ENCODE data around the gene ZBTB46. TPM values are rescaled to one million over a fixed set of nuclear protein-coding genes. Genes with fewer than 3 reads are reported as not detected.

ZBTB46 gene
- total RNA-seq, 1 experiment from 2014 or later: 3.6 TPM

- CTCF ChIA-PET: no interaction called here
- Histone ChIP-seq H3K36me3 (ENCODE audit: low read depth) (no peaks in the 10 kb centered on the region), H3K27me3 (ENCODE audit: insufficient read depth, low read depth) (no peaks in the 10 kb centered on the region), H3K4me2 (no peak overlapping the region), H2AFZ (no peak overlapping the region), H3K9me2 (ENCODE audit: insufficient read depth) (no peaks in the 10 kb centered on the region), H4K20me1 (ENCODE audit: insufficient read depth) (no peaks in the 10 kb centered on the region; the same call in 1 of the 2 replicates), H3K4me3 (no peak overlapping the region), H3K9me3 (ENCODE audit: insufficient read depth, low read depth) (no peaks in the 10 kb centered on the region), H3F3A (ENCODE audit: insufficient read depth, low read depth) (peaks cover 5% of the 10 kb centered on the region; the same call in 1 of the 2 replicates), H3K27ac (no peak overlapping the region), H3K4me1 (replicated peaks; ENCODE audit: insufficient read depth) (no peaks in the 10 kb centered on the region), H3K79me2 (ENCODE audit: low read depth) (no peaks in the 10 kb centered on the region)
- DNase-seq: no peak
- no peak for TF ChIP-seq CTCF (conservative IDR thresholded peaks at IDR 0.05)
- no peak for TF ChIP-seq EZH2 (IDR thresholded peaks at IDR 0.05; ENCODE audit: low read depth)
- intact Hi-C loops (cut with micrococcal nuclease; ENCODE audit: unreplicated experiment): no loop called here
- no TSS peak for BruUV-seq (replicated peaks)
- POLR2A ChIA-PET (ENCODE audit: unreplicated experiment): interaction anchor here (0.6 kb wide), 1 partner anchor 50 kb away, joined by 5 read pairs; no protein-coding TSS in a partner anchor
Observed at GRCh38 chr20:63823691-63824311, 7.3 kb downstream of the ZBTB46 start.

DNA sequence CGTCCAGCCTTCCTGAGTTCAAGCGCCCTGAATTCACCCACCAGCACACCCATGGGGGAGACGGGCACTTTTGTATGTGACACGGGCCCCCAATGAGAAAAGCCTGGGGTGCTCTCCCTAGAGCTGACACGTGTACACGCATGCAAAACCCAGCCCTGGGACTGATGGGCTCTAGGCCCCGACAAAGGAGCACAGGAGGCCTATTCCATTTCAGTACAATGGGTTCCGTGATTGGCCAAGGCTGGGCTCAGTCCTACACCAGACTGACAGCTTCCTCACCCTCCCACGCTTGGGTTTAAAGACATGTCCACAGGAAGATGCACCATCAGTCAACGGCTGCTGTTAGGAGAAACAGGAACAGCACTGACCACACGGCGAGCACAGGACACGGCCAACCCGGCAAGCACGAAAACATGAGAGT lies 8.8 kb downstream of the ZBTB46 start:
- no TSS peak for BruUV-seq (replicated peaks)
- no peaks in the 10 kb centered on the region for H3K4me1 ChIP-seq (replicated peaks; ENCODE audit: insufficient read depth)
- H3K9me2 ChIP-seq (ENCODE audit: insufficient read depth): no peaks in the 10 kb centered on the region
- no peaks in the 10 kb centered on the region for H3K79me2 ChIP-seq (ENCODE audit: low read depth)
- no peaks in the 10 kb centered on the region; the same call in 1 of the 2 replicates for H3F3A ChIP-seq (ENCODE audit: insufficient read depth, low read depth)
- no peaks in the 10 kb centered on the region for H3K36me3 ChIP-seq (ENCODE audit: low read depth)
- H3K27ac ChIP-seq: no peak overlapping the region
- peaks cover 6% of the 10 kb centered on the region for H4K20me1 ChIP-seq (ENCODE audit: insufficient read depth)
- ChIA-PET POLR2A (ENCODE audit: unreplicated experiment) (no interaction called here), CTCF (no interaction called here)
- DNase-seq: peak in 1 of 2 experiments; percentile 25
- intact Hi-C loops (cut with micrococcal nuclease; ENCODE audit: unreplicated experiment): no loop called here
- no peaks in the 10 kb centered on the region for H3K27me3 ChIP-seq (ENCODE audit: insufficient read depth, low read depth)
- TF ChIP-seq CTCF (conservative IDR thresholded peaks at IDR 0.05): no peak
- no peak for TF ChIP-seq EZH2 (IDR thresholded peaks at IDR 0.05; ENCODE audit: low read depth)
- H3K9me3 ChIP-seq (ENCODE audit: insufficient read depth, low read depth): no peaks in the 10 kb centered on the region
- no peak overlapping the region for H3K4me3 ChIP-seq
- no peak overlapping the region for H3K4me2 ChIP-seq
- no peak overlapping the region for H2AFZ ChIP-seq

DNA sequence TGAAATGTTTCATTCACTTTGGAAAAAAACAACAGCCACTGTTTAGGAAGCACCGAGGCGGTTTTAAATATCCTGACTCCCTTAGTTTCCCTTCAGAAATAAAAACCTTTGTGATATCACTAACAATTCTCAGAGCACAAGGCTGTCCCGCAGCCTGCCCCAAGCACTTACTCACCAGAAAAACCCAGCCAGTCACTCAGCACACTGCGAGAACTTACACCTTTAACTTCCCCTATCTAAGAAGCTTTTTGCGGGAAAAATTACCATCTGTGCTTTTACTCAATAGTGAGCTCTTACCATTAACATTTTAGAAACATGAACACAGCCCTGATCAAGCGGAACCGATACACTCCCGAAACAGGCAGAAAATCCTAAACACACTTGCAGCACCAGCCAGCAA lies 9.3 kb downstream of the ZBTB46 start:
- ChIA-PET POLR2A (ENCODE audit: unreplicated experiment) (no interaction called here), CTCF (no interaction called here)
- intact Hi-C loops (cut with micrococcal nuclease; ENCODE audit: unreplicated experiment): no loop called here
- DNase-seq: no peak
- Histone ChIP-seq H2AFZ (no peak overlapping the region), H4K20me1 (ENCODE audit: insufficient read depth) (peaks cover 6% of the 10 kb centered on the region), H3K36me3 (ENCODE audit: low read depth) (no peaks in the 10 kb centered on the region), H3F3A (ENCODE audit: insufficient read depth, low read depth) (no peaks in the 10 kb centered on the region; the same call in 1 of the 2 replicates), H3K9me2 (ENCODE audit: insufficient read depth) (no peaks in the 10 kb centered on the region), H3K27me3 (ENCODE audit: insufficient read depth, low read depth) (no peaks in the 10 kb centered on the region), H3K27ac (no peak overlapping the region), H3K79me2 (ENCODE audit: low read depth) (no peaks in the 10 kb centered on the region), H3K9me3 (ENCODE audit: insufficient read depth, low read depth) (no peaks in the 10 kb centered on the region), H3K4me2 (no peak overlapping the region), H3K4me1 (replicated peaks; ENCODE audit: insufficient read depth) (no peaks in the 10 kb centered on the region), H3K4me3 (no peak overlapping the region)
- TF ChIP-seq CTCF (conservative IDR thresholded peaks at IDR 0.05): no peak
- TF ChIP-seq EZH2 (IDR thresholded peaks at IDR 0.05; ENCODE audit: low read depth): no peak
- BruUV-seq (replicated peaks): no TSS peak
